Myocyte (in vitro differentiated cells): ENCODE measurements around the gene GABRB3. TPM values are rescaled to one million over a fixed set of nuclear protein-coding genes. Genes with fewer than 3 reads are reported as not detected.

Experiments used
- DNase-seq: peaks from one replicate; pipeline ENCODE4 v3.0.0-alpha.2; 2012; ENCODE audit warnings: low read depth
- total RNA-seq: library from RNA; depleted of rRNA; stranded (reverse); fragments of >200 nt; gene quantifications from 2 replicates; pipeline ENCODE4 v1.2.3, GENCODE V29; 2014

The GABRB3 gene
- total RNA-seq, 1 donor from 2014 or later: not detected

DNA sequence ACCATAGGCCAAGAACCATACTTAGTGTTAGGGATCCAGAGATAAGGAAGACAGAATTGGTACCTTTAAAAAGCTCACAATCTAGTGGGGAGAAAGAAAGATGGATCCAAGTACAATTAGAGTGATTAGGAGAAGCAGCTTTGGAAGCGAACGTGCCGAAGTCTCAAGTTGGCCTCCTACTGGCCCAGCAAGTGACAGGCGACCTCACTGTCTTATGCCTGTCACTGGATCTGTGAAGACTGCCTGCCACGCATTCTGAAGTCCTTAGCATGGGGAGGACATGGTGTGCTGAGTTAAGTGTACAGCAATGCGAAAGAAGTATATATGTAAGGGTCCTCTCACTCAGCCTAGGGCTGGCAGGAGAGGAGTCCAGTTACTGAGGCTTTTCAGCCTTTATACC, 141.0 kb downstream of the GABRB3 start:
- DNase-seq: no peak

- no peak for DNase-seq
Measured at GRCh38 chr15:26630857-26631256, 142.0 kb downstream of the GABRB3 start.

- DNase-seq: no peak
Measured at GRCh38 chr15:26628879-26629529, 143.9 kb downstream of the GABRB3 start.

GRCh38 chr15:26628071-26628470, 144.8 kb downstream of the GABRB3 start:
- no peak for DNase-seq

DNA sequence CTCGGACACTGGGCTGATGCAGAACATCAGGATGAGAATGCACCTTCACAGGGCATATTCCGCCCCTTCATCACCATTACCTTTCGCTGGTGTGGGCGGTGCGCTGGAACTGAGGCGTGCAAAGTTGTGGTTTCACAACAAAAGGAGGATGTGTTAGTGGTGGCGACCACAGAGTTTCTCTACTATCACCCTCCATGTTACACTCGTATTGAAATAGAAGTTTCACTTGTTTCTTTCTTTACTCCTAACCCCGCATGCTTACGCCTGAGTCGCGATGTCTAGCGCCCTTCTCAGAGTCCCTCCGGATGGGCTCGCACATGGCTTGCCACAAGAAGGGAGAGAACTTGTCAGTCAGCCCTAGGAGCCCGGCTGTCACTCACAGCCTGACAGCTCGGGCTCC, 148.7 kb downstream of the GABRB3 start:
- no peak for DNase-seq

DNA sequence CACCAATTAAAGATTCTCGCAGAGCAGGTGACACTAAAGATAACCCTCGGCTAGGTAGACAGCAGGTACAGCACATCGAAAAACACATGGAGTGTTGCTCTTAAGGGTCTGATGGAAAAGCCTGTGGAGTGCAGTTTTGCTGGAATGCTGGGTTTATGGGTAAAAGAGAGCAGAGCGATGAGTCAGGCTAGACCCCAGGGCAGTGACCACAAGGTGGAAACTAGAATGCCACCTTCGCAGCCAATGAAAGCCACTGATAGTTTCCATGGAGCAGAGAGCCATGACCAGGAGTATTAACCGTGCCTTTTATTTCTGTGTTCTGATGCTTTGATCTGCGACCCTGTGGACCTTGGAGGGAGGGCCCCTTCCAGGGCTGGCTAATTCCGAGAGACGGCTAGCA, 149.8 kb downstream of the GABRB3 start:
- no peak for DNase-seq

GRCh38 chr15:26621816-26622215, 151.1 kb downstream of the GABRB3 start:
- no peak for DNase-seq

- no peak for DNase-seq
Measured at GRCh38 chr15:26620528-26621458, 152.1 kb downstream of the GABRB3 start.

DNA sequence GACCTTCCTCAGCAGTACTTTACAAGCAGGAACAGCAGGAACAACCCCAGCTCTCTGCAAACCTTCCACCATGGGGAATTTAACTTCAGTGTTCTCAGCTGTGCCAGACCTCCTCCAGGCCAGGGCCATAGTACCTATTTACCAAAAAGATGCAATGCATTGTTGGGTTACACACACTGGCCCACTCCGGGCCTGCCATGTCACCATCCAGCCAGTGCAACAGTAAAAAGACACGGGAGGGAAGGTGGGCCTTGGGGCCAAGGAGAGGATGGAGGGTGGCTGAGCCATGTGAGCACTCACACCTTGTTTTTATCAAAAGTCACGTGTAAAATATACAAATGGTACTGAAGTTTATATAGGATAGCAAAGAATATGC, 157.0 kb downstream of the GABRB3 start:
- DNase-seq: no peak

DNA sequence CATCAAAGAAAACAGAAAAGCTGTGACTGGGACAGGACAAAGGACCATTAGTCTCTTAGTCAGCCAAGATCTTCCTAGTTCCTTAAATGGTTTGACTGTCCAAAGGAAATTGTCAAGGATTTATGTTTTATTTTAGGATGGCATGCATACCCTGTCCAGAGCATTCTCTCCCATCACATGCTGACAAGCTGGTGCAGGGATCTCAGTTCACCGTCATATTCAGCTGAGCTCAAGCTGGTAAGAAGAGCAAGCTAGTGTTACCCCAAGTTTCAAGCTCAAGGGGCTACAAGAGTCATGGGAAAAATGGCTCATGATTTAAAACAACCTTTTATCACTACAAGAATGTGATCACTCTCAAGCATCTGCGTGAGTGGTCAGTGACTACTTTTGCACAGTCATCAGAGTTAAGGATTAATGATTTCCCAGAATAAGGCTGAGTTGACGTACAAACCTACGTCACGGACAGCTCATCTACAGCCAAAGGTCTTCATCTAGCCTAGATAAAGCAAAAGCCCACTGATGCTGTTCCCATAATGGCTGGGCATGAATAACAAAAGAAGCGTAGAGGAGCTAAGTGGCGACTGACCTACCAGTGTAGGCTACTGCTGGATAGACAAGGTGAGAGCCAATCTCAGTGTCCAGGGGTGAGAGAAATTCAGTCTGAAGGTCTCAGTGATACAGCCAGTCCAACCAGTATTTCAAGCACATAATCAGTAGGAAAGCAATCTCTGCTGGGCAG, 157.5 kb downstream of the GABRB3 start:
- DNase-seq: no peak

DNA sequence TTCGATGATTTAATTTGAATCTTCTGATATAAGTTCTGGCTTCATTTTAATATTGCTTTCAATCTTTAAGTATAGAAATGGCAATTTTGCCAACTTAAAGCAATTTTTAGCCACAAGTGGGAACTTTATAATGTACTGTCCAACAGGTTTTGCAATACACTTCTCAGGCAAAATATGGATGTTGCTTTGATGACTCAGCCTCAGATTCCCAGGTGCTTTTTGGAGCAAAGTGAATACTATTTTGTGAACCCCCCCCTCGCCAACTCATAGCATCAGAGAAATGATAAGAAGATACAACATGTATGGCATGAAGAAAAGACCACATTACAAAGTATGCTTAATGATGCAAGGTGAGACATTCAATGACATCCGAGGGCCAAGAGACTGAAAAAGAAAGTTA, 158.1 kb downstream of the GABRB3 start:
- no peak for DNase-seq

DNA sequence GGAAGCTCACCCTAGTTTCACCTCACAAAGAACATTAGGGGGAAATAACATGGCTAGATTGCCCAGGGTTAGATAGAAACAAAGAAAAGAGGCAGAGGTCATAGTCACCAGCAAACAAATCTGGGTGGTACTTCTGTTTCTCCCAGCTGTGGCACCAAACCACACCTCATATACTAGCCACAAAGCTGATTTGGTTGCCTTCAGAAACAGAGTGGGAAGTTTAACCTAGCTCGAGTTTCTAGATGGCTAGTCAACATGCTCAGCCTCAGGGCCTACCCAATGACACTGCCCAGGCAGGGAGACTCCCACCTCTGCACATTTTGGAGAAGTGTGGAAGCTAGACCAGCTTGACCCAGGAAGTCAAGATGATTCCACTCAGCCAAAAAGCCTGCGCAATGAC, 174.2 kb downstream of the GABRB3 start:
- DNase-seq: no peak

DNA sequence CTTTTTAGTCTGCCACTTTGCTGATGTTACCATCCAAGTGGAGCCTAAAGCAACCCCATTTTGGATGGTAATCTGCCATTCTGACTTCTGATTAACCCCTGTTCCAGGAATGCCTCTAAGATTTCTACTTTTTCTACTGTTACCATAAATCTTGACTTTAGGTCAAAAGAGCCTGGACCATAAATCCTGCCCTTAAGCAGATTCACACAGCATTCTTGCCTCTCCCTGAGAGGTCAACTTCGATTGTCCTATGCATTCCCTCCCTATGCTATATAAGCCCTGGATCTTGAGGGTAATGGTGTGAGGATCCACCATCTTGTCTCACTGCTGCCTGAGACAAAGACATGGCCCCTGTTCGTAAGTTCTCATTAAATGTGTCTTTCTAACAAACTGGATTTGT, 177.3 kb downstream of the GABRB3 start:
- no peak for DNase-seq

DNA sequence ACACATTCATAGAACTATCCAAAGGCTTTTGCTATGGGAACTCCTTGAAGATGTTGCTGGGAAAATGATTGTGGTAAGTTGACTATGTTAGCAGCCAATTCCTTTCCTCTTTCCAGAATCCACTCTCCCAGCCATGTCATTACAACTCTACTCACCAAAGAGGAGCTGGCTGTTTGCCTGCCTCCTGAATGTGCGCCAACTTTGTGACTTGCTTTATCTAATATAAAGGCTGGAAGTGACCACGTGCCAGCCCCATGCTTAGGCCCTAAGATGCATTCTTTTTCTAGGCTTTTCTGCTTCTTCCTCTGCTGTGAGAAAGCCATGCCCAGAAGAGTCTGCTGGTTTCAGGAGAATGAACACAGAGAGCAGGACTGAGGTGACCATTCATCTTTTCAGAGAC, 182.2 kb downstream of the GABRB3 start:
- DNase-seq: no peak

DNA sequence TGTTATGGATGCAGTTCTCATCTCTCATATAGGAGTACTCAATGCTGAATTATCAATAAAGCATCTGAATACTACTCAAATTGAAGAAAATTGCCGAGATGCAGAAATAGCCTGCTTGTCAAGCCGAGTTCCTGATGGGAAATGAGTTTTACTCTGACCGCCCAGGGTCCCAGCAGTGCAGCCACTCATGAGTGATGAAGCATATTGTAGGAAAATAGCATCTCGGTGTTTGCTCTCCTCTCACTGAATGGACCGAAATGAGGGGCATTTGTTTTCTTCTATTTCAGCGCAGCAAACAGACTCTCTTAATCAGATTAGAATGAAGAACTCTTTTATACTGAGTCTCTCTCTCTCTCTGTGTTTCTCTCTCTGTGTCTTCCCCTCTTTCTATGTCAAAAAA, 190.0 kb downstream of the GABRB3 start:
- DNase-seq: no peak

GRCh38 chr15:26580943-26581342, 191.9 kb downstream of the GABRB3 start:
- DNase-seq: no peak

GRCh38 chr15:26572602-26573350, 200.1 kb downstream of the GABRB3 start:
- no peak for DNase-seq

DNA sequence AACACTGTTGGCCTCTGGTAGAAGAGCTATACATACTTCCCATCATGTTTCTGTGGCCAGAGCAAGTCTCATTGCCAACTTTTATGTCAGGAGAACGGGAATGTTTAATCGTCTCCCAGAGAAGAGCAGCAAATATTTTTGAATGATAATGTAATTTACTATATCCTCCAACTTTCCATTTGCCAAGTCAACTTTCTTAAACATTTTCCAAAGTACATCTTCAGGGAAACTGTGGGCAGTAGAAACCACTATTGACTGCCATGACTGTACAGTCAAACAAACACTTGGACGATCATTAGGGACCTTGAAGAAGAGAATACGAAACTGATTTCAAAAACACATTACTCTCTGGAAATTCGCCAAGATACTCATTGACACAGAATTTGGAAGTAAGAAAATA, 201.5 kb downstream of the GABRB3 start:
- no peak for DNase-seq

- DNase-seq: no peak
Measured at GRCh38 chr15:26565542-26565941, 207.3 kb downstream of the GABRB3 start.

GRCh38 chr15:26564361-26564760, 208.5 kb downstream of the GABRB3 start:
- no peak for DNase-seq

DNA sequence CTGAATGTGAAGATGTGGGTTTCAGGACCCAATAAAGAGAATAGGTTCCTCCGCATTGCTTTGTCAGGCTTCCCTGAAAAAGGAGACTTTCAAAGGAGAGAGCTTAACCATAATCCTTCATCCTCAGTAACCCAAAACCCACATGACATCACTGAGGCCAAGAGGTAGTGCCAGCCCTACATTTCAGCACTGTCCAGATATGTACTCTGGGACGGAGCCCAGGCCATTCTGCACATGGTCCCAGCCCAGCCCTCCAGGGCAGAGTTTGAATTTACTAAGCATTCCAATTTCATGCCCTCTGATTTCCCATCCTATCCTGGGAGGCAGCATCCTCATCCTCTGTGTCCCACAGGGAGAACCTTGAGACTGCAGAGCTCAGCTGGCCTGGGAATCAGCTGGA, 210.5 kb downstream of the GABRB3 start:
- DNase-seq: no peak
